HG03139 (cell line): ENCODE results near the gene DNAJC10.
"Not testable (repeated sequence)": the region's sequence is repeated elsewhere in the genome, so short reads cannot be mapped to it uniquely, and the experiment has no call there.

Experiments used
- ATAC-seq: cut with Tn5 transposase; IDR thresholded peaks from one replicate; pipeline ENCODE4 v1.9.1; 2021; ENCODE audit not compliant: unreplicated experiment

Gene DNAJC10

GRCh38 chr2:182719116-182719515 lies 3.1 kb downstream of the DNAJC10 start:
- not testable (repeated sequence) for ATAC-seq

- no peak for ATAC-seq
Measured at GRCh38 chr2:182724656-182725055, 8.6 kb downstream of the DNAJC10 start.

GRCh38 chr2:182726473-182726872 lies 10.4 kb downstream of the DNAJC10 start:
- ATAC-seq, result no peak

- no peak for ATAC-seq
Measured at GRCh38 chr2:182728014-182728413, 12.0 kb downstream of the DNAJC10 start.

- no peak for ATAC-seq
Measured at GRCh38 chr2:182729710-182730339, 13.8 kb downstream of the DNAJC10 start.

DNA sequence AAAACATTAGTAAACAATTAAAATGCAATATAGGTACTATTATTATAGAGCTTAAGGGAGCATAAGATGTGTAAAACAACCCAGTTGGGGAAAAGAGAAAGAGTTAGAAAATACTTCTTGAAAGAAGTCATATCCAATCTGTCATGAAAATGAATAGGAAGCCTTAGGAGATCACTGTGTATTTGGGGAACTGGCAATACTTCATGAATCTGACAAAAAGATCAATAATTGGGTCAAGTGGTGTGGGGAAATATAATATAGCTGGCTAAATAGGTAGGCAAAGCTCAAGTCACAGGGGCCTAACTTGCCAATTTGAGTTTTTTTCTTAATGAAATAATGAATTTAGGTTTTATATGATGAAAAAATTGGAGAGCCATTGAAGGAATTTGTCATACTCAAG lies 14.4 kb downstream of the DNAJC10 start:
- no peak for ATAC-seq

DNA sequence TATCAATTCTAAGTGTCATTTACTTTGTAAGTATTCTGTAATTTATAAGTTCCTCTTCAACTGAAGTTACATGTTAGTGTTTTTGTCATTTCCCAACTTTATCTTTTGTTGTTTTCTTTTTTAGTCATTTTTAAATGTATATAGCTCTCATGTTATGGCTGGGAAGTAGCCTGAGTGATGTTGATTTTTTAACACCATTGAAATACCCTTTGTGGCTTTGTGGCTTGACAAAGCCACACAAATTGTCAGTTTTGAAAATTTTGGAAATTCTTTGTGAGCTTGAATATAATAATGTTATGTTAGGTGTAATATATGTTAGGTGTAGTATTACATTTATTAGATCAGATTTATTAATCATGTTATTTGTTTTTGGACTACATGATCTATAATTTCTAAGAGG lies 16.7 kb downstream of the DNAJC10 start:
- no peak for ATAC-seq

GRCh38 chr2:182733572-182733971 lies 17.5 kb downstream of the DNAJC10 start:
- no peak for ATAC-seq

DNA sequence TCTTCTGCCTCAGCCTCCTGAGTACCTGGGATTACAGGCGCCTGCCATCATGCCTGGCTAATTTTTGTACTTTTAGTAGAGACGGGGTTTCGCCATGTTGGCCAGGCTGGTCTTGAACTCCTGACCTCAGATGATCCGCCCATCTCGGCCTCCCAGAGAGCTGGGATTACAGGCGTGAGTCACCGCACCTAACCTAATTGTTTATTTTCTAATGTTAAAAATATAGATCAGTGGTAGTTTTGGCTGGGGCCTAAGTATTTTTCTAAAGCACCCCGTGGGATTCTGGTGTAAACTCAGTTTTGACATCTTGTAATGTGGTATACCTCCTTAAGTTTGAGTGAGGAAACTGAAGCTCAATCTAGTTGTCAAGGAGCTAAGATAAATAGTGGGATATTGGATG lies 20.8 kb downstream of the DNAJC10 start:
- ATAC-seq, result not testable (repeated sequence)

GRCh38 chr2:182740701-182741100 lies 24.6 kb downstream of the DNAJC10 start:
- no peak for ATAC-seq

- ATAC-seq, result no peak
Measured at GRCh38 chr2:182741620-182742019, 25.6 kb downstream of the DNAJC10 start.

DNA sequence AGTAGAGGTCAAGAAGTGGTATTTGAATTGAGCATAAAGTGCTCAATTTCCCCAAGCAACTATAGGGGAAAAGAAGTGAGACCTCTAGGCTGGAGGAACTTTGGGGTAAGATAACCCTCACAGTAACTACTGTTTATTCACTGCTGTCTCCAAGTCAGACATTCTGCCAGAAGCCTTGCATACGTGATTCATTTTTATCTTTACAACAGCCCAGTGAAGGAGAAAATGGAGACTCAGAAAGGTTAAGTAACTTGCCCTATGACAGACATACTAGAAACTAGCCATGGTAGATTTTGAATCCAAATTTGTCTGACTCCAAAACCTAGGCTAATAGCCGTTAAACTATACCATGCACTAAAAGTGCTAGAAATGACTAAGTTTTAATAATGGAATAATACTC lies 28.4 kb downstream of the DNAJC10 start:
- no peak for ATAC-seq

GRCh38 chr2:182745061-182745460 lies 29.0 kb downstream of the DNAJC10 start:
- ATAC-seq, result no peak

DNA sequence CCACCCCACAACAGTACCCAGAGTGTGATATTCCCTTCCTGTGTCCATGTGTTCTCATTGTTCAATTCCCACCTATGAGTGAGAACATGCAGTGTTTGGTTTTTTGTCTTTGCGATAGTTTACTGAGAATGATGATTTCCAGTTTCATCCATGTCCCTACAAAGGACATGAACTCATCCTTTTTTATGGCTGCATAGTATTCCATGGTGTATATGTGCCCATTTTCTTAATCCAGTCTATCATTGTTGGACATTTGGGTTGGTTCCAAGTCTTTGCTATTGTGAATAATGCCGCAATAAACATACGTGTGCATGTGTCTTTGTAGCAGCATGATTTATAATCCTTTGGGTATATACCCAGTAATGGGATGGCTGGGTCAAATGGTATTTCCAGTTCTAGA lies 29.8 kb downstream of the DNAJC10 start:
- not testable (repeated sequence) for ATAC-seq

GRCh38 chr2:182754231-182754630 lies 38.2 kb downstream of the DNAJC10 start:
- ATAC-seq, result no peak

DNA sequence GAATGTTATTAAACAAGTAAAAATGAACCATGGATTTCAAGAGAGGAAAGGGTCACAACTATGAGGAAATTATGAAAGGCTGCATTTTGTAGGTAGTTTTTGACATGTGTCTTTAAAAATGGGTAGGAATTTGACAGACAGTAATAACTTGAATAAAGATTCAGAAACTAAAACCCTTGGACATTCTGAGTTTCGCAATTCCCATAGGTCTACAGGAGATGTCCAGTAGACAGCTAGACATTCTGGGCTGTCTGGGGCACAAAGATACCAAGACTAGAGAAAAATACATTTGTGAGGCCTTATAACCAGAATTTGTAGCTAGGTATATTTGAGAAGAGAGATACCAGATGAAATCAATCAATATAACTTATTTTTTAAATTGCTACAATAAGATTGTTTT lies 42.3 kb downstream of the DNAJC10 start:
- ATAC-seq, result no peak

DNA sequence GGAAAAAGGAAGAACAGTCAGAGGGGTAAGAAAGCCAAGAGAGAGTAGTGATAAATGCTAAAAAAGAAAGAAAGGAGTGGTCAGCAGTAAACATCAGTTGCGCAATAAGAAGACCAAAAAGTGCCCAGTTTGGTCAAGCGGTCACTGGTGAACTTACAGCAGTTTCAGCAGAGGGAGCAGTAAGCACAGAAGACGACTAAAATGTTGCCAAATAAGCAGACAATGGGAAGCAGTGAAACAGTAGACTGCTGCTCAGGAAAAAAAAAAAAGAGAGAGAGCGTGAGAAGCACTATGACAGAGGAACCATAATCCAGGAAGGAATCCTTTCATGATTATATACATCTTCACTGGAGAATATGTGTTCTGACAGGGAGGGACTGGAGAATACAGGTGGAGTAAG lies 45.8 kb downstream of the DNAJC10 start:
- no peak for ATAC-seq

- no peak for ATAC-seq
Measured at GRCh38 chr2:182763311-182763912, 47.4 kb downstream of the DNAJC10 start.

DNA sequence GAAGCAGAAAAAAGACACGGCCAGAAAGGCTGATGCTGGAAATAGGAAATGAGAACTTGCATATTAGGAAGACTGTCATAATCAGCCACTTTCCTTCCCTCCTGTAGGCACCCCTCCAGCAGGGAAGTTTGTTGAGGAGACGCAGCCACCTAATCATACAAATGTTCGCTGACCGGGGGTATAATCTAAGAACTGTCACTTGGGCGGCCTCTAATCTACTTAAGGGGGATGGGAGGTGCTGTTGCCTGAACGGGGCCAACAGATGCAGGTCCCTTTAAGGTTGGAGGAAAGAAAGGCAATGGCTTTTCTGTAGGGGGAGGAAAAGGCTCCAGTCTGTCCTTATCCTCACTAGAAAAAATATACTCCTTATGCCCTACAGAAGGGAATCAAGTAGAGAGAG lies 50.6 kb downstream of the DNAJC10 start:
- no peak for ATAC-seq

- no peak for ATAC-seq
Measured at GRCh38 chr2:182767578-182767977, 51.5 kb downstream of the DNAJC10 start.

GRCh38 chr2:182768950-182769349 lies 52.9 kb downstream of the DNAJC10 start:
- ATAC-seq, result not testable (repeated sequence)

- ATAC-seq, result no peak
Measured at GRCh38 chr2:182779323-182779722, 63.3 kb downstream of the DNAJC10 start.

GRCh38 chr2:182781099-182781498 lies 65.0 kb downstream of the DNAJC10 start:
- ATAC-seq, result not testable (repeated sequence)
